SK-N-SH (cell line): ENCODE measurements around the gene FOXF1. TPM values are rescaled to one million over a fixed set of nuclear protein-coding genes. Genes with fewer than 3 reads are reported as not detected.

Experiments used
- CTCF ChIA-PET: fragments of 300-600, 350-600 bp; formaldehyde crosslinking; extraction: SDS; loops from one replicate; lab custom pipeline; 2021; lab: Yijun Ruan, JAX
- POLR2A ChIA-PET: fragments of 350-600 bp; sonication (Branson Sonifier 250); formaldehyde crosslinking; extraction: SDS; loops from one replicate; lab custom pipeline; 2020; ENCODE audit warnings: antibody characterized with exemption, inconsistent platforms; lab: Yijun Ruan, JAX
- DNase-seq: peaks from one replicate; pipeline ENCODE4 v3.0.0; 2012
- H2AFZ ChIP-seq: fragments of 200-600 bp; sonication (generic); 2 replicates; pipeline ENCODE4 v1.8.1; 2016; ENCODE audit warnings: antibody characterized with exemption, mild to moderate bottlenecking, low read depth
- H3F3A ChIP-seq: fragments of 200-600 bp; sonication (generic); replicated peaks from 2 replicates; pipeline ENCODE3; 2016; ENCODE audit warnings: antibody characterized with exemption, mild to moderate bottlenecking; ENCODE audit not compliant: insufficient read depth
- H3K27ac ChIP-seq, 2 experiments: fragments of 200-500 bp in 1 of 2; fragments of 200-600 bp in 1 of 2; sonication (Bioruptor generic) in 1 of 2; sonication (generic), shearing (Covaris generic) in 1 of 2; 2 replicates each; pipeline versions ENCODE4 v1.5.1 to v1.6.1; 2014 to 2016; ENCODE audit warnings: low read depth in 2 of 2, inconsistent platforms in 1 of 2, low read length in 1 of 2, mild to moderate bottlenecking in 1 of 2, mixed read lengths in 1 of 2
- H3K27me3 ChIP-seq: fragments of 200-600 bp; sonication (generic), shearing (Covaris generic); 2 replicates; pipeline ENCODE4 v1.6.1; 2016; ENCODE audit warnings: mixed run types; ENCODE audit not compliant: insufficient read depth
- H3K36me3 ChIP-seq, 2 experiments: fragments of 200-500 bp in 1 of 2; fragments of 200-600 bp in 1 of 2; sonication (Bioruptor generic) in 1 of 2; sonication (generic) in 1 of 2; replicated peaks in 1 of 2; 2 replicates each; pipeline versions ENCODE3 to v1.5.1; 2014 to 2016; ENCODE audit warnings: low read length in 1 of 2, mild to moderate bottlenecking in 1 of 2; ENCODE audit not compliant: insufficient read depth in 2 of 2, control insufficient read depth in 1 of 2
- H3K4me1 ChIP-seq, 2 experiments: fragments of 200-500 bp in 1 of 2; fragments of 200-600 bp in 1 of 2; sonication (Bioruptor generic) in 1 of 2; sonication (generic), shearing (Covaris generic) in 1 of 2; 2 replicates each; pipeline versions ENCODE4 v1.5.1 to v1.6.1; 2014 to 2016; ENCODE audit warnings: low read depth in 1 of 2, low read length in 1 of 2, mixed run types in 1 of 2; ENCODE audit not compliant: insufficient read depth in 2 of 2, control insufficient read depth in 1 of 2
- H3K4me2 ChIP-seq: fragments of 200-600 bp; sonication (generic), shearing (Covaris generic); 2 replicates; pipeline ENCODE4 v1.6.1; 2017; ENCODE audit warnings: mixed run types
- H3K4me3 ChIP-seq, 2 experiments: fragments of 200-500 bp in 1 of 2; fragments of 200-600 bp in 1 of 2; sonication (Bioruptor generic) in 1 of 2; sonication (generic), shearing (Covaris generic) in 1 of 2; 2 replicates each; pipeline versions ENCODE4 v1.5.1 to v1.8.1; 2014 to 2016; ENCODE audit warnings: low read depth in 2 of 2, inconsistent platforms in 1 of 2, low read length in 1 of 2, mild to moderate bottlenecking in 1 of 2, mixed read lengths in 1 of 2, moderate library complexity in 1 of 2
- H3K79me2 ChIP-seq: fragments of 200-600 bp; sonication (generic); 2 replicates; pipeline ENCODE4 v1.8.1; 2017; ENCODE audit warnings: mild to moderate bottlenecking; ENCODE audit not compliant: insufficient read depth
- H3K9ac ChIP-seq: fragments of 200-600 bp; sonication (generic); 2 replicates; pipeline ENCODE4 v1.6.1; 2017; ENCODE audit warnings: mixed run types
- H3K9me2 ChIP-seq: fragments of 200-600 bp; sonication (generic); 2 replicates; pipeline ENCODE4 v1.6.1; 2017; ENCODE audit warnings: mixed run types
- H3K9me3 ChIP-seq: fragments of 200-600 bp; sonication (generic); 2 replicates; pipeline ENCODE4 v1.6.1; 2017; ENCODE audit warnings: mixed run types, mild to moderate bottlenecking, moderate library complexity
- H4K20me1 ChIP-seq: fragments of 200-600 bp; sonication (generic); 2 replicates; pipeline ENCODE4 v1.6.1; 2017; ENCODE audit warnings: mild to moderate bottlenecking, mixed run types; ENCODE audit not compliant: insufficient read depth
- EZH2phosphoT487 ChIP-seq: fragments of 200-600 bp; sonication (generic); IDR thresholded peaks from 2 replicates; pipeline ENCODE4 v1.6.1; 2017; ENCODE audit warnings: low read depth, mixed run types, mild to moderate bottlenecking, antibody characterized with exemption, moderate library complexity, borderline replicate concordance
- FOXJ3 ChIP-seq: sonication (generic); formaldehyde crosslinking; IDR thresholded peaks from 2 replicates; pipeline ENCODE4 v1.5.1; 2020; ENCODE audit warnings: mild to moderate bottlenecking, missing genetic modification reagents
- GABPA ChIP-seq: IDR thresholded peaks from 2 replicates; pipeline ENCODE4 v1.4.0; 2012; ENCODE audit warnings: low read depth, mild to moderate bottlenecking
- NFIC ChIP-seq: IDR thresholded peaks from 2 replicates; pipeline ENCODE4 v1.4.0; 2012; ENCODE audit warnings: borderline replicate concordance
- POLR2AphosphoS5 ChIP-seq: IDR thresholded peaks from 2 replicates; pipeline ENCODE4 v1.6.1; 2012; ENCODE audit warnings: low read depth, low read length
- RAD21 ChIP-seq: IDR thresholded peaks from 2 replicates; pipeline ENCODE4 v1.6.1; 2012; ENCODE audit warnings: mild to moderate bottlenecking, low read length
- REST ChIP-seq: IDR thresholded peaks from 2 replicates; pipeline ENCODE4 v1.6.1; 2012; ENCODE audit warnings: mild to moderate bottlenecking, low read depth, low read length, moderate library complexity
- RFX5 ChIP-seq: IDR thresholded peaks from 2 replicates; pipeline ENCODE4 v1.6.1; 2012; ENCODE audit warnings: mild to moderate bottlenecking, improper control_type of control experiment, low read length
- RXRA ChIP-seq: IDR thresholded peaks from 2 replicates; pipeline ENCODE4 v1.4.0; 2012; ENCODE audit warnings: low read depth, mild to moderate bottlenecking, borderline replicate concordance
- SMC3 ChIP-seq: IDR thresholded peaks from 2 replicates; pipeline ENCODE4 v1.6.1; 2012; ENCODE audit warnings: low read depth, low read length, improper control_type of control experiment
- TAF1 ChIP-seq: IDR thresholded peaks from 2 replicates; pipeline ENCODE4 v1.6.1; 2012; ENCODE audit warnings: low read depth, mild to moderate bottlenecking, low read length, moderate library complexity, borderline replicate concordance
- USF2 ChIP-seq: fragments of 150-350 bp; IDR thresholded peaks from 2 replicates; pipeline ENCODE4 v1.6.1; 2017; ENCODE audit warnings: antibody characterized with exemption, low read length, low read depth, borderline replicate concordance
- YY1 ChIP-seq: IDR thresholded peaks from 2 replicates; pipeline ENCODE4 v1.4.0; 2012; ENCODE audit warnings: low read depth, mild to moderate bottlenecking
- ZBTB33 ChIP-seq: IDR thresholded peaks from 2 replicates; pipeline ENCODE4 v1.4.0; 2012; ENCODE audit warnings: low read depth, borderline replicate concordance
- WGBS: methylation state at CpG from one replicate; pipeline ENCODE4 v1.1.6; 2017; ENCODE audit warnings: low lambda C conversion rate; 5-methylcytosine and 5-hydroxymethylcytosine counted together
- polyA plus RNA-seq, 3 experiments: library from polyadenylated mRNA; depleted of rRNA; stranded (reverse); fragments of >200 nt; gene quantifications; 2 replicates each; pipeline ENCODE4 v1.2.3, GENCODE V29; 2012

FOXF1 gene
- polyA plus RNA-seq, 1 of the 3 experiments (the other 2 are of a cell fraction), result 0.02 TPM

- TF ChIP-seq REST (no peak), NFIC (no peak), ZBTB33 (no peak)
Observed at GRCh38 chr16:86562356-86562755, 52.0 kb downstream of the FOXF1 start (continued).

- H3F3A ChIP-seq, result peaks cover 11% of the 10 kb centered on the region
- H3K27me3 ChIP-seq, result peaks cover 23% of the 10 kb centered on the region; the same call in 1 of the 2 replicates
- H3K27ac ChIP-seq, result no peak overlapping the region
- peaks cover 2% of the 10 kb centered on the region; the same call in 1 of the 2 replicates for H4K20me1 ChIP-seq
- 3% methylated on average over 33 of the region's 41 CpGs for WGBS
- POLR2A ChIA-PET, result interaction anchor here (1.1 kb wide), 1 partner anchor 8 kb away, joined by 3 read pairs; no protein-coding TSS in a partner anchor
- peaks cover 19% of the 10 kb centered on the region for H3K79me2 ChIP-seq
- peak overlapping the region; percentile 71 for H2AFZ ChIP-seq
- no peak overlapping the region for H3K9ac ChIP-seq
- H3K4me1 ChIP-seq, result no peaks in the 10 kb centered on the region; a peak in 1 of 4 replicates
- peak overlapping the region; percentile 25 to 58; a peak in 3 of 4 replicates for H3K4me3 ChIP-seq
- DNase-seq, result peak; percentile 92
- peaks cover 0 to 1% of the 10 kb centered on the region in 2 experiments for H3K36me3 ChIP-seq
- H3K4me2 ChIP-seq, result peak overlapping the region; percentile 77
- H3K9me2 ChIP-seq, result no peaks in the 10 kb centered on the region
- CTCF ChIA-PET, result interaction anchor here (0.7 to 5.5 kb wide), 35 partner anchors 8 to 720 kb away, joined by 3 to 56 read pairs (median 3); partner anchors contain the start of genes FOXL1 and MTHFSD
- H3K9me3 ChIP-seq, result no peaks in the 10 kb centered on the region
- TF ChIP-seq RAD21, result peak; percentile 99
- TF ChIP-seq ZBTB33, result no peak
- peak; percentile 99 for TF ChIP-seq SMC3
- no peak for TF ChIP-seq EZH2phosphoT487
- TF ChIP-seq FOXJ3 (CRISPR knock-in tag), result no peak
- TF ChIP-seq RFX5, result no peak
- TF ChIP-seq TAF1, result peak; percentile 23; the same call in 1 of the 2 replicates
- TF ChIP-seq REST, result 0 out of 2 replicates have a peak, but pooled peaks have one; percentile 27
- no peak for TF ChIP-seq USF2
- no peak for TF ChIP-seq RXRA
- TF ChIP-seq GABPA, result no peak
- TF ChIP-seq POLR2AphosphoS5, result no peak
- no peak for TF ChIP-seq YY1
Observed at GRCh38 chr16:86563469-86564345, 53.4 kb downstream of the FOXF1 start.
